Kidney (tissue), 14 donors: ENCODE data around the gene FCER1G. TPM values are rescaled to one million over a fixed set of nuclear protein-coding genes. Genes with fewer than 3 reads are reported as not detected.
A peak's percentile ranks its signal among the peaks of the same experiment; 100 is the strongest.

Experiments
- DNase-seq, 5 donors: peaks; one replicate each; pipeline ENCODE4 v3.0.0-alpha.2; 2013 to 2020
- FAIRE-seq: peaks from 2 replicates; lab custom pipeline; 2012; peaks lifted over from hg19 to GRCh38; lab: Jason Lieb, UNC
- H3K27ac ChIP-seq, 2 donors: one replicate each; pipeline ENCODE4 v1.7.0; 2013; ENCODE audit warnings: low read depth in 2 of 2, low read length in 2 of 2, inconsistent platforms in 1 of 2
- H3K27me3 ChIP-seq: one replicate; pipeline ENCODE4 v1.7.1; 2013; ENCODE audit warnings: low read length, inconsistent platforms; ENCODE audit not compliant: control insufficient read depth, insufficient read depth
- H3K36me3 ChIP-seq, 3 donors: one replicate each; pipeline versions ENCODE4 v1.7.0 to v1.7.1; 2013; ENCODE audit warnings: low read length in 3 of 3, control low read depth in 1 of 3, inconsistent platforms in 1 of 3; ENCODE audit not compliant: insufficient read depth in 3 of 3, control insufficient read depth in 2 of 3
- H3K4me1 ChIP-seq, 3 donors: one replicate each; pipeline versions ENCODE4 v1.7.0 to v1.7.1; 2013; ENCODE audit warnings: low read length in 3 of 3, inconsistent platforms in 1 of 3, low read depth in 1 of 3; ENCODE audit not compliant: control insufficient read depth in 2 of 3, insufficient read depth in 2 of 3
- H3K4me3 ChIP-seq, 3 donors: one replicate each; pipeline versions ENCODE4 v1.7.0 to v1.8.1; 2013; ENCODE audit warnings: low read length in 3 of 3, control low read depth in 1 of 3, inconsistent platforms in 1 of 3
- H3K9ac ChIP-seq, 3 donors: one replicate each; pipeline versions ENCODE4 v1.7.0 to v1.7.1; 2013; ENCODE audit warnings: low read length in 3 of 3, control low read depth in 1 of 3, inconsistent platforms in 1 of 3
- H3K9me3 ChIP-seq, 3 donors: one replicate each; pipeline versions ENCODE4 v1.7.0 to v1.7.1; 2013; ENCODE audit warnings: low read length in 3 of 3, control low read depth in 1 of 3, inconsistent platforms in 1 of 3; ENCODE audit not compliant: control insufficient read depth in 2 of 3, insufficient read depth in 1 of 3
- intact Hi-C: fragments of 100-400 bp; cut with DNase I; formaldehyde crosslinking; loops from one replicate; pipeline ENCODE4 v1.11.1; 2022
- polyA plus RNA-seq: library from polyadenylated mRNA; stranded (reverse); fragments of 350-450 nt; fragmentation: Illumina TruSeq; extraction: RNeasy Lipid Tissue Mini Kit (QIAGEN cat#74804); gene quantifications from one replicate; pipeline ENCODE4 v1.2.3, GENCODE V29; 2014; ENCODE audit warnings: low read depth, low replicate concordance; ENCODE audit not compliant: insufficient read depth
- total RNA-seq: library from RNA; stranded (reverse); fragmentation: NEBNext Ultra II Directional; extraction: Animal tissue kit (Norgen Biotek cat#: 25700); gene quantifications from one replicate; pipeline ENCODE4 v1.2.1, GENCODE V29; 2021
- TF ChIP-seq, protein P1 (sequence below): IDR thresholded peaks from 3 replicates; pipeline ENCODE4 v1.5.1; 2012; ENCODE audit warnings: mild to moderate bottlenecking, moderate library complexity, borderline replicate concordance; ENCODE audit not compliant: insufficient read depth; ENCODE audit errors: extremely low read depth
- donor health status: control.
- donor health status: control.
- donor health status: control.
- donor health status: control.
- donor health status: control.
- donor health status: DM: yes; HTN: yes; CAD: no.
- donor health status: Normal renal cell carcinoma (clear cell type).

FCER1G gene
- total and polyA plus RNA-seq, 2 donors from 2014 or later: 38.9 to 43.4 TPM

GRCh38 chr1:161179698-161180097, 35.4 kb upstream of the FCER1G start:
- Histone ChIP-seq H3K4me3 (no peak overlapping the region), H3K9me3 (no peaks in the 10 kb centered on the region), H3K27ac (no peak overlapping the region), H3K4me1 (peaks cover 0 to 18% (median 12%) of the 10 kb centered on the region in 3 donors), H3K27me3 (no peaks in the 10 kb centered on the region), H3K36me3 (peaks cover 0 to 14% (median under 1%) of the 10 kb centered on the region in 3 donors), H3K9ac (no peak overlapping the region)
- no peak for FAIRE-seq
- TF ChIP-seq, protein P1, sequence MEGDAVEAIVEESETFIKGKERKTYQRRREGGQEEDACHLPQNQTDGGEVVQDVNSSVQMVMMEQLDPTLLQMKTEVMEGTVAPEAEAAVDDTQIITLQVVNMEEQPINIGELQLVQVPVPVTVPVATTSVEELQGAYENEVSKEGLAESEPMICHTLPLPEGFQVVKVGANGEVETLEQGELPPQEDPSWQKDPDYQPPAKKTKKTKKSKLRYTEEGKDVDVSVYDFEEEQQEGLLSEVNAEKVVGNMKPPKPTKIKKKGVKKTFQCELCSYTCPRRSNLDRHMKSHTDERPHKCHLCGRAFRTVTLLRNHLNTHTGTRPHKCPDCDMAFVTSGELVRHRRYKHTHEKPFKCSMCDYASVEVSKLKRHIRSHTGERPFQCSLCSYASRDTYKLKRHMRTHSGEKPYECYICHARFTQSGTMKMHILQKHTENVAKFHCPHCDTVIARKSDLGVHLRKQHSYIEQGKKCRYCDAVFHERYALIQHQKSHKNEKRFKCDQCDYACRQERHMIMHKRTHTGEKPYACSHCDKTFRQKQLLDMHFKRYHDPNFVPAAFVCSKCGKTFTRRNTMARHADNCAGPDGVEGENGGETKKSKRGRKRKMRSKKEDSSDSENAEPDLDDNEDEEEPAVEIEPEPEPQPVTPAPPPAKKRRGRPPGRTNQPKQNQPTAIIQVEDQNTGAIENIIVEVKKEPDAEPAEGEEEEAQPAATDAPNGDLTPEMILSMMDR: no peak
- intact Hi-C loops: no loop called here
- DNase-seq: no peak

GRCh38 chr1:161180639-161181038, 34.5 kb upstream of the FCER1G start:
- Histone ChIP-seq H3K36me3 (peaks cover 0 to 5% (median 0%) of the 10 kb centered on the region in 3 donors), H3K27me3 (no peaks in the 10 kb centered on the region), H3K4me3 (no peak overlapping the region), H3K27ac (no peak overlapping the region), H3K9me3 (no peaks in the 10 kb centered on the region), H3K9ac (no peak overlapping the region), H3K4me1 (peaks cover 0 to 16% (median 11%) of the 10 kb centered on the region in 3 donors)
- TF ChIP-seq, protein P1: no peak
- FAIRE-seq: no peak
- intact Hi-C loops: no loop called here
- DNase-seq: peak in 1 of 5 donors; percentile 33

DNA sequence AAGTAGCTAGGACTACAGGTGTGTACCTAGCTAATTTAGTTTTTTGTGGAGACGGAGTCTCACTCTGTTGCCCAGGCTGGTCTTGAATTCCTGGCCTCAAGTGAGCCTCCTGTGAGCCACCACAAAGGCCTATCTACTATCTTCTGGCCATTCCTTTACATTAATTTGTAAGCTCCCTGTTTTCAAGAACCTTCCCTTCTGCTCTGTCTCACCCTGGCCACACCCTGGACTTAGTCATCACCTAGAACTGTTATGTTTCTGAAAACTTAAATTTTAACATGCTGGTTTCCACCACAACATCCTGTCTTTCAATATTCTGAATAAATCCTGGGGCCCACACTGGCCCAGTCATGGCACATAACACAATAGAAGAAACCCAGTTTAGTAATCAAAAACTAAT, 32.9 kb upstream of the FCER1G start:
- DNase-seq (no peak), FAIRE-seq (no peak)
- no peaks in the 10 kb centered on the region for H3K9me3 ChIP-seq
- intact Hi-C loops: no loop called here
- H3K27ac ChIP-seq: peak overlapping the region in 1 of 2 donors; percentile 32
- no peak overlapping the region for H3K9ac ChIP-seq
- H3K4me1 ChIP-seq: peaks cover 0 to 8% (median 0%) of the 10 kb centered on the region in 3 donors
- TF ChIP-seq, protein P1: no peak
- no peak overlapping the region for H3K4me3 ChIP-seq
- H3K36me3 ChIP-seq: no peaks in the 10 kb centered on the region
- H3K27me3 ChIP-seq: no peaks in the 10 kb centered on the region

DNA sequence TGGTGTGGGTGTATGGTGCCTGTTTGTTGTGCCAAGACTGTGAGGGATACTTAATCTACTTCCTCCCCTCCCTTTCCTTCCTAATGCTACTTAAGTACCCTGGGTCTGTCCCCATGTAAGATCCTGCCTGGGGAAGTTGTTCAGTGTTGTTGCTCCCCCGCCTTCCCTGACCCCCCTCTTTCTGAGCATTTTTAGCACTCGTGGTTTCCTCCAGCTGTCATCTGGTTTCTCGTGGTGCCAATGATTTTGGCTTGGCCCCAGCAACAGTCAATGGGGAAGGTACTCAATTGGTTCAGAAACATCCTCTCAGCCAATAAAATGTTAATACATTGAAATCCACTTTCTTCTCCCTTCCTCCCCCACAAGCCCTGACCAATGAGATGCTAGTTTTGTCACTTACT, 29.8 kb upstream of the FCER1G start:
- intact Hi-C loops: no loop called here
- H3K9ac ChIP-seq: no peak overlapping the region
- peak overlapping the region in 1 of 2 donors; percentile 62 for H3K27ac ChIP-seq
- no peaks in the 10 kb centered on the region for H3K9me3 ChIP-seq
- no peaks in the 10 kb centered on the region for H3K36me3 ChIP-seq
- TF ChIP-seq, protein P1: no peak
- no peak overlapping the region for H3K4me3 ChIP-seq
- H3K27me3 ChIP-seq: no peaks in the 10 kb centered on the region
- DNase-seq (peak in 4 of 5 donors; percentile 26 to 87 (median 54)), FAIRE-seq (no peak)
- H3K4me1 ChIP-seq: peaks cover 0 to 2% (median 0%) of the 10 kb centered on the region in 3 donors
